K562 (cell line): Measurements from ENCODE around the gene DNER. TPM values are rescaled to one million over a fixed set of nuclear protein-coding genes. Genes with fewer than 3 reads are reported as not detected.

Experiments used
- ATAC-seq: fragments of 200-7000 bp; cut with Tn5 transposase; 3 replicates; pipeline ENCODE4 v1.9.1; 2020; ENCODE audit warnings: moderate library complexity
- BruUV-seq: library from RNA; stranded (reverse); fragments of 400-500 nt; replicated peaks from 2 replicates; lab custom pipeline; 2021; lab: Mats Ljungman, UMichigan
- CTCF ChIA-PET: fragments of 300-600 bp; formaldehyde crosslinking; extraction: SDS; loops from one replicate; lab custom pipeline; 2021; ENCODE audit warnings: low intra/inter-chr PET ratio; lab: Yijun Ruan, JAX
- POLR2A ChIA-PET: fragments of 300-600, 350-650 bp; sonication (Branson Sonifier 250); formaldehyde crosslinking; extraction: SDS; loops from one replicate; lab custom pipeline; 2021; ENCODE audit warnings: antibody characterized with exemption, inconsistent platforms; lab: Yijun Ruan, JAX
- DNase-seq, 4 experiments: peaks; one replicate each; pipeline versions ENCODE4 v3.0.0 to v3.0.0-alpha.2; 2011 to 2018; ENCODE audit warnings: low spot score in 3 of 4, mixed read lengths in 3 of 4; ENCODE audit errors: extremely low read depth in 1 of 4
- FAIRE-seq: peaks from 2 replicates; lab custom pipeline; 2011; peaks lifted over from hg19 to GRCh38; lab: Jason Lieb, UNC
- H2AFZ ChIP-seq: 2 replicates; pipeline ENCODE4 v1.6.0; 2011; ENCODE audit warnings: low read depth, low read length, control low read depth, inconsistent platforms
- H3K27ac ChIP-seq: fragments of 200-600 bp; 3 replicates; pipeline ENCODE4 v1.8.0; 2011; ENCODE audit warnings: low read depth, mild to moderate bottlenecking, control low read depth, inconsistent platforms, low read length, moderate library complexity, mixed read lengths; ENCODE audit errors: extremely low read depth
- H3K27me3 ChIP-seq, 2 experiments: fragments of 300-600 bp in 1 of 2; 2 replicates in 1 of 2; 3 replicates in 1 of 2; pipeline versions ENCODE4 v1.6.0 to v1.8.0; 2011; ENCODE audit warnings: inconsistent platforms in 2 of 2, low read length in 2 of 2, mild to moderate bottlenecking in 1 of 2, mixed read lengths in 1 of 2, moderate library complexity in 1 of 2; ENCODE audit not compliant: control insufficient read depth in 2 of 2, insufficient read depth in 2 of 2
- H3K36me3 ChIP-seq: fragments of 300-600 bp; 3 replicates; pipeline ENCODE4 v1.8.0; 2011; ENCODE audit warnings: mild to moderate bottlenecking, low read length, inconsistent platforms; ENCODE audit not compliant: control insufficient read depth, insufficient read depth
- H3K4me1 ChIP-seq, 2 experiments: fragments of 200-600 bp in 1 of 2; replicated peaks in 1 of 2; 2 replicates in 1 of 2; 3 replicates in 1 of 2; pipeline versions ENCODE4 v1.5.1 to v1.8.0; 2011; ENCODE audit warnings: inconsistent platforms in 2 of 2, low read length in 2 of 2, mild to moderate bottlenecking in 1 of 2, mixed read lengths in 1 of 2, moderate library complexity in 1 of 2; ENCODE audit not compliant: control insufficient read depth in 2 of 2, insufficient read depth in 2 of 2
- H3K4me2 ChIP-seq: 2 replicates; pipeline ENCODE4 v1.6.1; 2011; ENCODE audit warnings: low read length, control low read depth, inconsistent platforms, mixed read lengths; ENCODE audit not compliant: insufficient read depth
- H3K4me3 ChIP-seq: fragments of 200-600 bp; sonication (generic), shearing (Covaris generic); 2 replicates; pipeline ENCODE4 v1.5.1; 2016; ENCODE audit warnings: control low read depth, inconsistent platforms
- H3K79me2 ChIP-seq: fragments of 200-600 bp; 3 replicates; pipeline ENCODE4 v1.8.0; 2011; ENCODE audit warnings: low read length, inconsistent platforms; ENCODE audit not compliant: control insufficient read depth, insufficient read depth
- H3K9ac ChIP-seq, 2 experiments: 2 replicates each; pipeline versions ENCODE4 v1.6.0 to v1.6.1; 2011; ENCODE audit warnings: low read depth in 2 of 2, low read length in 2 of 2, control low read depth in 1 of 2, inconsistent platforms in 1 of 2, mild to moderate bottlenecking in 1 of 2, mixed read lengths in 1 of 2; ENCODE audit not compliant: insufficient read depth in 1 of 2
- H3K9me1 ChIP-seq: one replicate; pipeline ENCODE4 v1.6.0; 2011; ENCODE audit warnings: inconsistent platforms, mild to moderate bottlenecking, low read length, moderate library complexity; ENCODE audit not compliant: control insufficient read depth, insufficient read depth
- H3K9me3 ChIP-seq: replicated peaks from 2 replicates; pipeline ENCODE4 v1.5.1; 2011; ENCODE audit warnings: low read depth, low read length, inconsistent platforms; ENCODE audit not compliant: control insufficient read depth, insufficient read depth
- H4K20me1 ChIP-seq: replicated peaks from 2 replicates; pipeline ENCODE4 v1.6.1; 2011; ENCODE audit warnings: low read length, inconsistent platforms, mixed read lengths; ENCODE audit not compliant: control insufficient read depth, insufficient read depth
- NEUROD1 ChIP-seq: fragments of 150-350 bp; IDR thresholded peaks from 2 replicates; pipeline ENCODE4 v1.6.1; 2014; ENCODE audit warnings: borderline replicate concordance, low read length, low read depth; ENCODE audit not compliant: partially characterized antibody
- PHF8 ChIP-seq: fragments of 200-600 bp; sonication (generic); IDR thresholded peaks from 2 replicates; pipeline ENCODE4 v1.6.1; 2012; ENCODE audit warnings: mixed run types, mild to moderate bottlenecking, inconsistent platforms, low read length, moderate library complexity, borderline replicate concordance
- SMAD2 ChIP-seq: fragments of 150-350 bp; IDR thresholded peaks from 2 replicates; pipeline ENCODE4 v1.6.1; 2014; ENCODE audit warnings: low read depth, mild to moderate bottlenecking, low read length
- XRCC5 ChIP-seq: fragments of 200-400 bp; formaldehyde crosslinking; IDR thresholded peaks from 2 replicates; pipeline ENCODE4 v1.6.1; 2017; ENCODE audit warnings: low read depth, mild to moderate bottlenecking, low read length
- ZFP1 ChIP-seq: fragments of 450-650 bp; formaldehyde crosslinking; IDR thresholded peaks from 2 replicates; pipeline ENCODE4 v1.4.0; 2020; ENCODE audit warnings: mild to moderate bottlenecking, mixed read lengths
- ZNF408 ChIP-seq: fragments of 250-450 bp; sonication (Bioruptor Pico); IDR thresholded peaks from 2 replicates; pipeline ENCODE4 v1.4.0; 2020; ENCODE audit warnings: low read depth, mild to moderate bottlenecking, moderate library complexity
- ZNF431 ChIP-seq: sonication (generic); formaldehyde crosslinking; IDR thresholded peaks from 2 replicates; pipeline ENCODE4 v1.8.0; 2022; ENCODE audit warnings: mild to moderate bottlenecking, missing genetic modification reagents
- ZNF644 ChIP-seq: fragments of 200-800 bp; sonication (Bioruptor generic); IDR thresholded peaks from 2 replicates; pipeline ENCODE4 v1.6.1; 2016; ENCODE audit warnings: low read depth, missing genetic modification characterization, missing compliant biosample characterization
- ZNF695 ChIP-seq: fragments of 450-650 bp; formaldehyde crosslinking; IDR thresholded peaks from 2 replicates; pipeline ENCODE4 v1.4.0; 2020; ENCODE audit warnings: mild to moderate bottlenecking, moderate library complexity
- ZNF696 ChIP-seq: fragments of 250-450 bp; sonication (Bioruptor Pico); conservative IDR thresholded peaks from 2 replicates; pipeline ENCODE4 v1.4.0; 2020; ENCODE audit warnings: mild to moderate bottlenecking, moderate library complexity
- WGBS: fragments of 100-300 bp; shearing (Covaris generic); methylation state at CpG from one replicate; pipeline ENCODE4 v1.1.6; 2016; ENCODE audit warnings: low coverage, mixed read lengths; ENCODE audit not compliant: insufficient coverage; ENCODE audit errors: missing lambda C conversion rate; 5-methylcytosine and 5-hydroxymethylcytosine counted together
- in situ Hi-C: fragments of 300-500 bp; cut with MboI; formaldehyde crosslinking; loops from 4 replicates; pipeline ENCODE4 v1.15.0; 2018; ENCODE audit warnings: inconsistent platforms, mixed read lengths
- intact Hi-C: fragments of 100-400 bp; cut with micrococcal nuclease; formaldehyde crosslinking; loops from 2 replicates; pipeline ENCODE4 v1.14.2; 2022
- polyA plus RNA-seq, 8 experiments: library from polyadenylated mRNA; depleted of rRNA in 4 of 8; stranded (reverse) in 5 of 8; unstranded in 3 of 8; fragments of >200 nt; fragmentation: Nextera tagmentation in 2 of 8; fragmentation: Illumina TruSeq in 1 of 8; extraction: Ambion mirVana in 2 of 8; extraction: Trizol in 1 of 8; gene quantifications; 2 replicates each; pipeline versions ENCODE4 v1.2.1 to v1.2.3, GENCODE V29; 2011 to 2014; ENCODE audit warnings: inconsistent platforms in 1 of 8, missing spikeins in 1 of 8
- total RNA-seq, 7 experiments: library from RNA; depleted of rRNA in 6 of 7; stranded (reverse); fragments of >200 nt in 6 of 7; fragmentation: Illumina TruSeq in 2 of 7; extraction: Trizol in 2 of 7; gene quantifications; 2 replicates each; pipeline versions ENCODE4 v1.2.1 to v1.2.3, GENCODE V29; 2011 to 2021; ENCODE audit warnings: low replicate concordance in 1 of 7
- TF ChIP-seq, protein P1 (sequence below): fragments of 250-450 bp; sonication (Bioruptor Pico); IDR thresholded peaks from 2 replicates; pipeline ENCODE4 v1.4.0; 2020; ENCODE audit warnings: mild to moderate bottlenecking

Gene DNER
- total and polyA plus RNA-seq, 9 of the 15 experiments (the other 6 are each of a cell fraction or from before 2014, with no cell fraction given): not detected

DNA sequence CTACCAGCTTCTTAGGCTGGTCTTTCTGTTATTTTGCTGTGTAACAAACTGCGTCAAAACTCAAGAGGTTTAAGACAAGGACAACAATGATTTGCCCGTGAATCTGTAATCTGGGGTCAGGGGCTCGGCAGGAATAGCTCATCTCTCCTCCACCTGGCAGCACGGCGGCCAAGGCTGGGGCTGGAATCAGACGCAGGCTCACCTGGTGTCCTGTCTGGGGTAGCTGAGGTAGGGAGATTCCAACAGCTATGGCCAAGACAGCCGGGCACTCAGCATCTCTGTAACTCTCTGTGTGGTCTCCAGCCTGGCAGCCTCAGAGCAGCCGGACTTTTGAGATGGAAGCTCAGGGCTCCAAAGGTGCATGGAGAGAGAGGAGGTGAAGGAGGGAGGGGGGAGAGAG is 42.3 kb downstream of the DNER start:
- CTCF ChIA-PET: no interaction called here
- H4K20me1 ChIP-seq: no peaks in the 10 kb centered on the region
- H3K27me3 ChIP-seq: no peaks in the 10 kb centered on the region
- TF ChIP-seq PHF8 (no peak), SMAD2 (no peak), ZNF696 (CRISPR knock-in tag) (no peak), XRCC5 (no peak), ZFP1 (CRISPR knock-in tag) (no peak), ZNF408 (CRISPR knock-in tag) (no peak), ZNF695 (CRISPR knock-in tag) (no peak), NEUROD1 (no peak), ZNF644 (no peak), ZNF431 (CRISPR knock-in tag) (no peak)
- TF ChIP-seq, protein P1, sequence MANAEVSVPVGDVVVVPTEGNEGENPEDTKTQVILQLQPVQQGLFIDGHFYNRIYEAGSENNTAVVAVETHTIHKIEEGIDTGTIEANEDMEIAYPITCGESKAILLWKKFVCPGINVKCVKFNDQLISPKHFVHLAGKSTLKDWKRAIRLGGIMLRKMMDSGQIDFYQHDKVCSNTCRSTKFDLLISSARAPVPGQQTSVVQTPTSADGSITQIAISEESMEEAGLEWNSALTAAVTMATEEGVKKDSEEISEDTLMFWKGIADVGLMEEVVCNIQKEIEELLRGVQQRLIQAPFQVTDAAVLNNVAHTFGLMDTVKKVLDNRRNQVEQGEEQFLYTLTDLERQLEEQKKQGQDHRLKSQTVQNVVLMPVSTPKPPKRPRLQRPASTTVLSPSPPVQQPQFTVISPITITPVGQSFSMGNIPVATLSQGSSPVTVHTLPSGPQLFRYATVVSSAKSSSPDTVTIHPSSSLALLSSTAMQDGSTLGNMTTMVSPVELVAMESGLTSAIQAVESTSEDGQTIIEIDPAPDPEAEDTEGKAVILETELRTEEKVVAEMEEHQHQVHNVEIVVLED (CRISPR knock-in tag): no peak
- H3K9me3 ChIP-seq: no peaks in the 10 kb centered on the region
- FAIRE-seq: no peak
- WGBS: 3% methylated on average over 6 of the region's 8 CpGs
- H3K4me1 ChIP-seq: no peaks in the 10 kb centered on the region
- H3K4me3 ChIP-seq: no peak overlapping the region
- no peaks in the 10 kb centered on the region for H3K36me3 ChIP-seq
- no peaks in the 10 kb centered on the region for H3K79me2 ChIP-seq
- no TSS peak for BruUV-seq
- no peak overlapping the region for H3K27ac ChIP-seq
- no peak overlapping the region for H2AFZ ChIP-seq
- no peak for ATAC-seq
- in situ Hi-C loops: no loop called here
- H3K9me1 ChIP-seq: no peaks in the 10 kb centered on the region
- POLR2A ChIA-PET: interaction anchor here (0.6 kb wide), 1 partner anchor 129 kb away, joined by 3 read pairs; no protein-coding TSS in a partner anchor
- no peak overlapping the region for H3K4me2 ChIP-seq
- intact Hi-C loops: no loop called here
- no peak for DNase-seq
- no peak overlapping the region for H3K9ac ChIP-seq
